NOMO-1 treated with dmso at 0.1 percent for 144 hours (cell line): ENCODE measurements around the gene ARHGDIB.

Experiments used
- DNase-seq: peaks from one replicate; lab custom pipeline; 2025; ENCODE audit not compliant: unreplicated experiment; lab: John Stamatoyannopoulos, UW

The ARHGDIB gene

DNA sequence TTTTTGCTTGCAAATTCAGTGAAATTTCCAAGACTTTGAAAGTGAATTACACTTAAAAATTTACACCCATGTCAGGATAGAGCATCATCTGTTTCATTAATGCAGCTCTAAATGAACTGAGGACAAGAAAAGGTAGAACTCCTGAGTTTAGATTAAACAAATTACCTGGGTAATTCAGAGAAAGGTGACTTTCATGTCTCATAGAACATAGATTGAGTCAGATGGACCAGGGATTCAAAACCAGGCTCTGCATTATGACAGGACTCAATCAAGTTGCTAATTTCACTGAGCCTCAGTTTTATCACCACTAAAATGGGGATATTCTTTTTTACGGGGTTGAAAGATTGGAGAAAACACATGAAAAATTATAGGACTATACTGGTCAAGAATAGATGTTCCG lies 4.5 kb downstream of the ARHGDIB start:
- no peak for DNase-seq

DNA sequence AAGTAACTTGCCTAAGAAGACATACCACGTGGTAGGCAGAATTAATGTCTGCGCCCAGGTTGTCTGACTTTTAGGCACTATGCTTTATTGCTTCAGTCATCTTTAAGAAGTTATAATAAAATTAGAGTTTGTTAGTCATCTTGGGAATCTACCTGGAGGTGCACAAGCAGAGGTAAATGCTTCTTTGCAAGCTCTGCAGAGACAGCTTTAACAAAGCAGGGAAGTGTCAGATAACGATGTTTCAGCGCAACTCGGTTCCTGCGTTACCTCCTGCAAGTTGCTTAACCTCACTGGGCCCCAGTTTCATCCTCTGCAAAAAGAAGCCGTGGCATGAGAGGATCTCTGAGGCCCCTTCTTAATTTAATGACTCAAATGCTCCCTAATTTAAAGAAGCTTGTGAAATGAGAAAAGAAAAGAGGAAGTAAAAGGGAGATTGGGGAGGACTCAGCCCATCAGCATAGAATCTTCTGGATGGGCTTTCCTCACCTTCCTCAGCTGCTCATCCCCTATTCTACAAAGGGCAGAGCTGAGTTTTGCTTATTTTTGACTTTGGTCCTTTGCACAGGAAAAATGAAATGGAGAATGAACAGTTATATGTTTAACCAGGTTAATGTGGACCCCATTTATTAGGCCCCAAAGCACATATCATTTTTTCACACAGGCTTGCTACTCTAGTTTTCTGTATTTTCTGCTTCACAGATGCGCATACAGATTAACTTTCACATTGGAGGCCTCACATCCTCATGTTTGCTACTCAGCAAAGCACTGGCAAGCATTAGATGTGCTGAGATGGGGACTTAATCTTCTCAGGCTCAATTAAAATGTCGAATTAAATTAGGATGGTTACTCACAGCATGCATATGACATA lies 5.1 kb downstream of the ARHGDIB start:
- peak; percentile 86 for DNase-seq

- DNase-seq, result no peak
Measured at GRCh38 chr12:14954269-14954668, 7.1 kb downstream of the ARHGDIB start.

GRCh38 chr12:14953752-14954151 lies 7.6 kb downstream of the ARHGDIB start:
- DNase-seq, result no peak

- no peak for DNase-seq
Measured at GRCh38 chr12:14952299-14952921, 9.0 kb downstream of the ARHGDIB start.

GRCh38 chr12:14951851-14952250 lies 9.6 kb downstream of the ARHGDIB start:
- DNase-seq, result no peak

GRCh38 chr12:14950982-14951746 lies 10.2 kb downstream of the ARHGDIB start:
- no peak for DNase-seq

GRCh38 chr12:14950421-14950820 lies 11.0 kb downstream of the ARHGDIB start:
- no peak for DNase-seq

DNA sequence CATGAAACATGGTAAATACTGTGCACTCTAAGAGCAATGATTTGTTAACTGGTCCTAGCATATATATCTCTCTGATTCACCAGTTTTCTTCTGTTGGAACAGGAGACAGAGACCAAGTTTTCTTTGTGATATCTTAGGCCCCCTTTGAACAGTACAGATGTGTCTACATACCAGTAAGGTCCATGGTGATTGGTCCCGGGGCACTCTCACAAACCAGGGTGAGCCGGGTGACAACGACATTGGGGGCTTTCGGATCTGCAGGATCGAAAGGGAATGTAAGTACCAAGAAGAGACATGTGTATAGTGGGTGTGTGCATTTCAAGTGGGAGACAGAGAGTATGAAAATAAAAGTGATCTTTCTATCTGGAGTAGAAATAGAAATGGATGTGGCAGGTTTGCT lies 11.8 kb downstream of the ARHGDIB start:
- DNase-seq, result no peak

DNA sequence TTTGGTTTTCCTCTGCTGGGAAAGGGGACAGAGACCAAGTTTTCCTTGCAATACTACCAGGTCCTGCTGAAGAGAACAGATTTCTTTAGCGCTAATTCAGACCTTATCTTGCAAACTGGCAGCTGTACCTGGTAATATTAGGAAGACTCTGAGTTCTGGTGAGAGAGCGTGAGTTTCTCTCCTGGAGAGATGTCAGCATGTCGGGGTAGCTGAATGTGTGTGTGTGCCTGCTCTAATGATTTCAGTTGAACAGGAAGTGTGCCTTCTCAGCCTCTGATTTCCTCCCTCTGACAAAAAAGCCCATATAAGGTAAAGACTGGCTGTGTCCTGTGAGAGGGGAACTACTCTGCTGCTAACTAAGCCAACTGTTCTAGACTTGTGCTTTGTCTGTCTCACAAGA lies 12.7 kb downstream of the ARHGDIB start:
- DNase-seq, result peak; percentile 94

- no peak for DNase-seq
Measured at GRCh38 chr12:14946861-14947260, 14.5 kb downstream of the ARHGDIB start.

DNA sequence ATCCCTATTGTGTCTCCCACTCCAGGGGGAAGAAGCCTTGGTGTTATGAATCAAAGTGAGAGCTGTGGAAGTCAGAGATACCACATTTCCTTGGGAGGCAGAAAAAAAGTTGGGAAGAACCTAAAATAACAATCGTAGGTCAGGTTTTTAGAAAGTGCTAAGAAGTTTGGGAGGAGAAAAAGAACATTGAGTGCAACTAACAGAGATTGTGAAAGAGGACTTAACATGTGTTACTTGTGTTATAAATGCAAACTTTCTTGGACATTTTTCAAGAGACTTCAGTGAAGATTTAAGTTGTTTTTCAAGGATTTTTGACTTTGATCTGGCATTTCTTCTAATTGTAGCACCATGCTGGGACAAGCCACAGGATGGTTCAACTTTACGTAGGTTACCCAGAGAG lies 15.2 kb downstream of the ARHGDIB start:
- no peak for DNase-seq

DNA sequence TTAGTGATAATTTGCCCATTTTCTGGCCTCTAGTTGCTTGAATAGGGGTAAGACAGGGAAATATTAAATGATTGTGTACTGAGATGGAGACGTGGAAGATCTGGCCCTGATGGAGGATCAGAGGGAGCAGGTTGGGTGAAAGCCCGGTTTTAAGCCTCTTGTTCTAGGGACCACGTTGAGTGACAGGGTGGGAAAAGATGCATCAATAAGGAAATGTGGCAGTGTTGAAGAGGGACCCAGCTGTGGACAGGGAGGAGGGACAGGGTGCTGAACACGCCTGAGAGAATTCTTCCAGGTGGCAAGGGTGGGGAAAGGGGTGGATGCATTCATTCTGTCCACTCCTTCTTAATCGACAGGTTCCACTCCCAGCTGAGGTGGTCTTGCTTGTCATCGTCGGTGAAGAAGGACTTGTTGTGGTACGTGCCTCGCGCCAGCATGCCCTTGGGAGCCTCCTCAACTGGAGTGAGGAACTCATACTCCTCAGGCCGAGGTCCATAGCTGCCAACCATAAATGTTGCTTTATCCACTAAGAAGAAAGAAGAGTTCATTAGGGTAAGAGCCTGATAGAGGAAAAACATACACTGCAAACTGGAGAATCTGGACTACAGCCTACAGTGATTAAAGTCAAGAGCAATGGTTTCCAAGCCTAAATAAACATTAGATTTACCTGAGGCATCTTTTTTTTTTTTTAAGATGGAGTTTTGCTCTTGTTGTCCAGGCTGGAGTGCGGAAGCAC lies 19.0 kb downstream of the ARHGDIB start:
- no peak for DNase-seq

DNA sequence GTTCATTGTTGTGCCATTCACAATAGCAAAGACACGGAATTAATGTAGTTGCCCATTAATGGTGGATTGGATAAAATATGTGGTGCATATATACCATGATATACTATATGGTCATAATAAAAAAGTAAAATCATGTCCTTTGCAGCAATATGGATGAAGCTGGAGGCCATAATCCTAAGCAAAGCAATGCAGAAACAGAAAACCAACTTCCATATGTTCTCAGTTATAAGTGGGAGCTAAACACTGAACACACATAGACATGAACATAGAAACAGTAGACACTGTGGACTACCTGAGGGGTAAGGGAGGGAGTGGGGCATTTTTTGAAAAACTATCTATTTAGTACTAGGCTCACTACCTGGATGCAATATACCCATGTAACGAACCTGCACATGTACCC lies 20.0 kb downstream of the ARHGDIB start:
- no peak for DNase-seq

- no peak for DNase-seq
Measured at GRCh38 chr12:14938301-14938700, 23.1 kb downstream of the ARHGDIB start, which contains the start of gene ERP27. ERP27 (minus strand) TSS chr12:14938537; CDS start chr12:14938508, 29 bp downstream.

DNA sequence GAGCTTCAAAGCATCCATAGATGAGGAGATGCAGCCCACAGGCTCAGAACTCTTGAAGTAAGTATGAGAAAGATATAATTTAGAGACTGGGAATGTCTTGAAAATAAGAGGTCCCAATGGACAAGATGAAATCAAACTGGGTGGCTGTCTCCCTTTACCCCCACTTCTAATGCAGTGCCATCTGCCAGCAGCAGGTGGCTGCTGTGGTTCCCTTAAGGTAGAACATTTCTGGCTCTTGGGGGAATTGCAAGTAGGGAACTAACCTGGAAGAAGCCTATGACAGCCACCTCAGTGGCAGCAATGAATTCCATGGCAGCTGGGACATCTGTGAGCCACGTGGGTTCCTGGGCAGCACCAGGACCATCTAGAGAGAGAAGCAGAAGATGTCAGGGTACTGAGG lies 23.7 kb downstream of the ARHGDIB start:
- no peak for DNase-seq

DNA sequence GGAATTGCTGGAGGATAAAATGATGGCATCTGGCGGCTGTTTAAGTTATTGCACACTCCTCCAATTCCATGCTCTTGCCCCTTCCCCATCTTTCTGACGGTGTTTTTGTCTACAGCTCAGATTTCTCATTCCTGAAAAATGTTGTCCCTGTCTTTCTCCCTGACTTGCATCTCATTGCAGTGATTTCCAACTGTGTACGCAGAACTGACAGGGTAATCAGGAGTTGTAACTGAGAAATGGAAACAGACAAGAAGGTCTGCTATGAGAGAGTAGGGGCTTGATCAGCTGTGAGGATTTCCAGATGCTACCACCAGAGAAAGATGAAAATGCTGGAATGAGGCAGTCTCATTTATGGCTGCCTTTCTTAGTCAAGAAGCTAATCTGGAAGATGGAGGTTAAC lies 24.4 kb downstream of the ARHGDIB start:
- no peak for DNase-seq

DNA sequence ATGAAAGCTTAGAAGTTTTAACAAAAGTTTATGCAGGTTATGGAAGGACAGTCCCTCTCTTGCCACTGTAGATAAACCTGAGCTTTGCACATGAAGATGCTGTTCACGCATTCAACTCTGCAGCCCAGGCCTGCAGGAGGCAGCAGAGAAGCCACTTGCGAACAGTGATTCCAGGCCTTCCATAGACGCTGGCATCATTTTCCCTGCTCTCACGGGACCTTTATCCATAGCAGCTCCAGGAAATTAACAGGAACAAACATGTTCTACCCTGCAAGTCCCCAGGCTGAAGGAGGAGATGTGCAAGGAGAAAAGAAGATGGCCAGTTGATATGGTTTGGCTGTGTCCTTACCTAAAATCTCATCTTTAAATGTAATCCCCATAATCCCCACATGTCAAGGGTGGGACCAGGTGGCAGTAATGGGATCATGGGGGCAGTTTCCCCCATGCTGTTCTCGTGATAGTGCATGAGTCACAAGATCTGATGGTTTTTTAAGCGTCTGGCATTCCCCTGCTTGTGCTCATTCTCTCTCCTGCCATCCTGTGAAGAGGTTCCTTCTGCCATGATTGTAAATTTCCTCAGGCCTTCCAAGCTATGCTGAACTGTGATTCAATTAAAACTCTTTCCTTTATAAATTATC lies 25.1 kb downstream of the ARHGDIB start:
- DNase-seq, result no peak

GRCh38 chr12:14935031-14935430 lies 26.4 kb downstream of the ARHGDIB start:
- no peak for DNase-seq

DNA sequence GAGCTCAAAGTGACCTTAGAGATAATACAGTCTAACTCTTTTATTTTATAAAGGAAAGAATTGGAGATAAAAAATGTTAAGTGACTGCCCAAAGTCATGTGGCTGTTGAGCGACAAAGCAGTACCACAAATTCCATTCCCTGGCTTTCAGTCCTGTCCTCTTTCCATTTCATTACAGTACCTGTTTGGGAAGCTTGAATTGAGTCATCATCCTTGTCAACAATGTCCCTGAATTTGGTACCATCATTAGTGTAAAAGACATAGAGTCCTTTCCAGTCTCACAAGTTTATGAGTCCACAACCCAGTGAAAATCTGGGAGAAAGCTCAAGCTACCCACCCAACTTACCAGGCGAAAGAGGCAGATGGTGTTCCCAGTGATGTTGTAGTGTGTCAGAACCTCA lies 26.9 kb downstream of the ARHGDIB start:
- DNase-seq, result no peak
